ENCODE data around the gene HOXC10.

HOXC10 gene

DNA sequence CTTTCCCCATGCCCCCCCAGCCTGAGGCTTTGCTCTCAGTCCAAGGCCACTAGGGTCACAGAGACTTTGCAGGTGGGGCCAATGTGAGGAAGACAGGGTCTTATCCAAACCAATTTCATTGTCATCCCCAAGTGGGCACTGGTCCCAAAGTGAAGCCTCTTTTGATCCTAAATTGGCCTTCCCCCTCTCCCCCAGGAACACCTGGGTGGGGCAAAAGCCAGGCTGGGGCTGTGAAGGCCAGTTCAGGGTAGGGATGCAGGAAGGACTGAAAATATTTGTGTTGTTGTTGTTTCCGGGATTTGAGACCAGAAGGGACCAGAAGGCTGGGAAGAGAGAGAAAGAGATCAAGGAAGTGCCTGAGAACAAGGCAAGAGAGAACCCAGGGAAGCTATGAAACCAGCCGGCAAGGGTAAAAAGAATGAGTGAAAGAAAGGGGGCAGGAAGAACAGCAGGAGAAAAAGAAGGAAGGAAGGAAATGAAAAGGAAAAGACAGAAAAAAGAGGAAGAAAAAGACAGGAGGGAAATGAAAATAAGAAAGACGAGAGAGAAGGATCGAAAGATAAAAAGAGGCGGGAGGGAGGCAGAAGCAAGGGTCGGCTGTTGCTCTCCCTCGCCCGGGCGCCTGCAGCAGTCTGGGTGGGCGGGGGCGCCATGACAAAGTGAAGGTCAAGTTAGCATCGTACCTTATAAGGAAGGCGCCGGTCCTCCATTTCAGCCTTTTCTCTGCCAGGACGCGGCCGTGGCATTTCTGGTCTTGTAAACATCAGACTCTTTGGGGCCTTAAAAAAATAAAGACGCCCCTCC lies 19.5 kb upstream of the HOXC10 start:
- no peak for DNase-seq

DNA sequence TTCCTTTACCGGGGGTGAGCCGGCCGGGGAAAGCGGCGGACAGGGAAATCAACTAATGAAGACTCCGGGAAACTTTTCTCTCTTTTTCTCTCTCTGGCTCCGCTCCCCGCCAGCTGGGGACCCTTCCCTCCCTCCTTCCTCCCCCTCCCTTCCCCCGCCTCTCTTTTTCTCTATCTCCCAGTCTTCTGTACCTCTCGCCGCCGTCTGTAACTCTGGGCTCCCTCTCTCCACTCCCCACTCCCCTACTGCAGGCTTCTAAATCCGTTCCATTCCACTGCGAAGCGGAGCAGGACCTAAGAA lies 18.9 kb upstream of the HOXC10 start:
- DNase-seq: no peak

DNA sequence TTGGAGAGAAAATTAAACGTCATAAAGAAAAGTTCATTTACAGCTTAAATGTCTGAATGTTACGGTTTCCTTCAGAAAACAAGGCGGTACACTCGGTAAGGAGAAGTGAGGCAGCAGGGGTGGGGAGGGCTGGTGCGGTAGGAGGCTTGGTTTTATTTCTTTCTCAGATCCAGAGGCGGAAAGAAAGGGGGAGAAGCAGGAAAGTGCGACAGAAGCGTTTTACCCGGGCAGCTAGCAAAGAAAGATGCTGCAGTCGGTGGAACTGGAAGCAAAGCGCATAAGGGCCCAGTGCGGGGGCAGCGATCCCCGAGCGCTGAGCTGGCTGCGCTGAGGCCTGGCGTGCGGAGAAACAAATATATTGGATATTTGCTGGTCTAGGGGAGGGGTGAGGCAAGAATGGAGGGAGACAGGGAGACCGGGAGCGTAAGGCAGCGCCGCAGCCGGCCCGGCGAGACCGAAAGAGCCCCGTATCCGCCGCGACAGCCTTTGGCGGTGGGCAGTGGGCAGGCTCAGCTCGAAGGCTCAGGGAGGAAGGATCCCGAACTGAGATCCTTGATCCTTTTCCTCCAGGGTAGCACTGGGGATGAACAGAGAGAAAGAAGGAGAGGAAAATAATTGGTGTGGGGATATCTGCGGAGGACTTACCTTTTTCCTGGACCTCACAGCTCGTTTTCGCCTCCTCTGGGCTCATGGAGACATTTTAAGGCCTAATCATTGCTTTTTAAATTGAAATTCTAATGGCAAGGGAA lies 18.4 kb upstream of the HOXC10 start:
- DNase-seq: no peak

DNA sequence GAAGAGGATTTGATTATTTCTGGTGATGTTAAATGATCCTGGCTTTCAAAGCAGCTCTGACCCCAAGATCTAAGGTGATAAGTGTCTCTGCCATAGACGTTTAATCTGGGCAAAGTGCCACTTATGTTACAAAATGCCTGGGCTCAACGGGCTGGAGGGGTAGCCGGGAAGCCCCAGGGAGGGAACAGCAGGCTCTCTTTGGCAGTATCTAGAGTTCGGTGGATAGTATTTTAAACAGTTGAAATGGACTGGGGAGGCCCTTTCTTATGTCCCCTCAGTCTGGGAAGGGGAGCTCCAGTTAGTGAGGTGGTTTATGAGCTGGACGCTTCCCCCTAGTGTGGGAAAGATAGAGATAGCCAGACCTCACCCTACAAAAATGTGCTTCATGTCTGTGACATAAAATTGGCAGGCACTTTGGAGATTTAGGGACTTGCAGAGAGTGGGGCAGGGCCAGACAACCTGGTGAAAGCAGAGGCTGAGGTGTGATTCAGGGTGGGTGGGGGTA lies 17.5 kb upstream of the HOXC10 start:
- no peak for DNase-seq

DNA sequence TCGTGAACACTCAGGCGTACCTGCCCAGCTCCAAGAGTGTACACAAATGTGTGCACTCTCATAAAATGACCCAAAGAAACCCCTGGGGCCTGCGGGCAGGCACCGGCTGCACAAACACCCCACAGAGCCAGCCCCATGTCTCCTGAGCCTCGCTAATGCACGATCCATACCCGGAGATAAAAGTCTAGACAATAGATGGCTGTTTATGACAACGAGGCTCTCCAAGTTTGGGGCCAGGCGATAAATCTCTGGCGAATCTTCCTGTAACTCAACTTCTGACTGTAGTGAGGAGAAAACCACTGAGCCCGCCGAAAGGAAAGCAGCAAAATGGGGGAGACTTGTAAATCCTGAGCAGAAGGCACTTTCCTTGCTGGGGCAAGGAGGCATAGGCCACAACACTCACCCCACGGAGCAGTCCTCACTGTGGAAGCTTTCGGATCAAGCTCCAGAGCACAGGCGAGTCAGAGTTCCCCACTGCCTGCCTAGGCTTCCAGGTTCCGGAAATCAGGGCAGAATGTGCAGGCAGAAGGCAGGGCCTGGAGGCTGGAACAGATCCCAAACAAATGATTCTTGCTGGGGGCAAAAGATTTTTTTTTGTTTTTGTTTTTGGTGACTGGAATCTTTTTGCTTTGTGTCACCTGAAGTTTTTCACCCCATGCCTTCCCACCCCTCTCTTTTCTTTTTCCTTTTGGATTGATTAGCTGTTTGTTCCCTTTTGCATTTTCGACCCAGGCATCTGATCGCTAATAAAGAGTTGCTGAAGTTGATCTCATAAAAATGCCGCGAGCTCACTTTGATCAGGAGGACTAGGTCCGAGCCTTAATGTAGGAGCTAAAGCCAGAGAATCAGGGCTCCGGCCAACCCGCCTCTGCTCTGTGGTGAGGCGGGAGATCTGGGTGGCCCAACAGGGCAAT lies 16.5 kb upstream of the HOXC10 start:
- no peak for DNase-seq

DNA sequence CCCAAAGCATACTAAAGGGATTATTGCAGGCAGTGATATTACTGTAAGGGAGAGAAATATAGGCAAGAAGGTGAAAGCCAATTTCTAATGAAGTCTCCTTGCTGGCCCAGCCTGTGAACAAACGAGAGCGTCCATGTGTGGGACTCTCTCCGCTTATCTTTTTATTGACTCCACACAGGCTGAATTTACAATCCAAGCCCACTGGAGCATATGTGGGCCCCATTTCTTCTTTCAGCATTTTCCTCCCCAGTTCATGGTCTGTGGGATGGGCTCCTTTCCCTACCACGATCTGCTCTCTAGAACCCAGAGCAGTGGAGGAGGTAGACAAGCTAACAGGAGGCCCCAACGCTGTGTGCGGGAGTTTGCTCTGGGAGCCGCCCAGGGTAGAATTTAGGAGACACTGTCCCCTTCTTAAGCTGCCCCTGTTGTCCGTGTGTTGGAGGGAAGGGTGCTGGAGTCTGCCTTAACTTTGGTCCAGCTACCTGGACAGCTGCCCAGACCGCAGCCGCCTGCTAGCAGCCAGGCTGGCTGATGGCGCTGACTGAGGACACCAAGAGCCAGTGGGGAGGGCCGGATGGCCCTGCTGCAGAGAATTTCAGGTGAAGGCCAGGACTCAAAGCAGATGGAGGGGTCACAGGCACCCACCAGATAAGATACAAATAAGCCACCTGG lies 15.2 kb upstream of the HOXC10 start:
- DNase-seq: no peak

DNA sequence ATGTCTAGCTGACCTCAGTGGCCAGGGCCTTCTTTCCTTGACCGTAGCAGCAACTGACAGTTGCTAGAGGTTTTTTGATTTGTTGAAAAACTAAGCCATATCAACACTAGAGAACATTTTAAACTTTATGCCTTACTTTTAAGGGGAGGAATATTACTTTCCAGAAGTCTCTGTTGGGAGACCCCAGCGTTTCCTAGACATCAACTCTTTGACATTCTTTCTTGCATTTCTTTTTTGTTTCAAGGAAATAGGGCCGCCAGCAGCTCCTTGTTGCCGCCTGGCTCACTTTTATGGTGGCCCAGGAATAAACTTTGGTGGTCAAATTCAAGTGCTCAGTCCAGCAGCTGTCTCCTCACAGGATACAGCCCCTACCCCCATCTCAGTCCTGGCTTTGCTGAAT lies 14.5 kb upstream of the HOXC10 start:
- no peak for DNase-seq

DNA sequence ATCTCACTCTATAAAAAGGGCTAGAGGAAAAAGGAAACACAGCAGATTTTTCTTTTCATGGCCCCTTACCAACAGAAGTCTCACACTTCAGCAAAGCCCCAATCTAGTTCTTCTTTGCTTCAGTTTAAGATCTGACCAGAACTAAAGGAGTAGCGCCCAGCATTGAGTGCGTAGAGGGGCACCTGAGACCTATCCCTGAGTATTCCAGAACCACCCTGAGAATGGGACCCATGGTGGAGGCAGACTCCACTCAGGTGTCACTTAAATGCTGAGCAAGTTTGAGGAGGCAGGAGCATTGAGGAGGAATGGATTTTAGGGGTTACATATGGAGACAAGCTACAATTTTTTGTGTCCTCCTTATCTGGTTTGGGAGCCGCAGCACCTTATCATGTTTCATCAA lies 13.8 kb upstream of the HOXC10 start:
- DNase-seq: no peak

DNA sequence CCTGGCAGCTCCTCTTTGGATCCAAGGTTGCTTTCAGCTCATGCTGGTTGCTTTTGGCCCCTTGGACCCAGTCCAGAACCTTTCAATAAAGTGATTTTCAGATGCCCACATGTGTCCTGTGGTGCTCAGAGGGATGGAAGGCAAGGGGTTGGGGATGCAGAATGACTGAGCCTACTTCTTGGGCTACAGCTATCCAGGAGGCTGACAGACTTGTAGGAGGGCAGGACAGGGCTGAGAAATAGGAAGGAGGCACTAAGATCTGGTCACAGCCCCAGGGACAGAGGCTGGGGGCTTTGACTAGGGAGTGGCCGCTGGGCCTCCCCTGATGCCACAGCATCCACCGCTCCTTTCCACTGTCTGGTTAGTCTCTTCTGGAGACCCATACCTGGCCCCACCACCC lies 13.3 kb upstream of the HOXC10 start:
- DNase-seq: no peak

DNA sequence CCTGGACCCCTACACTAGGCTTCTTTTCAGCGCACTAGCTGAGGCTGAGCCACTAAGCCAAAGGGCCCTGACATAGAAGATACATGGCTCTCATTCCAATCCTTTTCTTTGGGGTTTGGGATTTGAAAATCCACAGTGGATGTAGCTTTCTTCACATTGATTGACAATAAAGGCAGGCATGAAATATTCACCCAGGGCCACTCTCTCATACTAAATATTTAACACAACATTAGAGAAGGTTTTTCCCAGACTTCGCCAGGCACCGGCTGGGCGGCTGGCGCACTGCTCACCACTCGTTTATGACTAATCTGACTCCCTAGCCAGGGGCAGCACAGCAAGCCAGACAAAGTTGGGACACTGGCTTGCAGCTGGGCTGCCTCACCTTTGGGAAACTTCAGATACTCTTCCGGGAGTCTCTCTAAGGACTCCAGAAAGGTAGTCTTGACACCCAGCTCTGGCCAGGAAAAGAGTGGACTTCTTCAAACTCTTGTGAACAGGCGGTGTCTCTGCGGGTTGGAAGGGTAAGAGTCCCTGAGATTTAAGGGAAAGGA lies 12.7 kb upstream of the HOXC10 start:
- no peak for DNase-seq

DNA sequence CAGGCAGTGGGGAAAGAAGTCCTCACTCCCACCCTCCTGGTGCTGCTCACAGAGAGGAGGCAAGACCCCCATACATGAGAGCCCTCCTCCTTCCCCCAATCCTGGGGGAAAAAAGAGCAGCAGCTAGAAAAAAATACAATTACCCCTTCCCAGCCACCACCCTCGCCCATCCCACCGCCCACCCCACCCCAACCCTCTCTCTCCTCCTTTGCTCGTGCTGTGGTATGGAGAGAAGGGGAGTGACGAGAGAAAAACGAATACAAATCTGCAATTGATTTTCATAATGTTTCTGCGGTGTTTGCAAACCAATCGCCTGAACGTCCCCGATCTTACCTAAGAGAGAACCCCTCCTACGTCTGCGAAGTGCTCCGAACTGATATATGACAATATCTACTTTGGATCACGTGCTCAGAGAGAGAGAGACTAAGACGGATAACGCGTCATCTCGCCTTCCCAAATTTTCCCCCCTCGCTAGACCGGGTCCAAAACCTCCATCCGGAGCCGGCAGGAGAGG lies 12.2 kb upstream of the HOXC10 start, which contains the start of gene HOXC11:
HOXC11 (plus strand) TSS at position 405 of the 514 bp plus-strand sequence. CDS start 116 bp downstream, outside the sequence.
- no peak for DNase-seq

DNA sequence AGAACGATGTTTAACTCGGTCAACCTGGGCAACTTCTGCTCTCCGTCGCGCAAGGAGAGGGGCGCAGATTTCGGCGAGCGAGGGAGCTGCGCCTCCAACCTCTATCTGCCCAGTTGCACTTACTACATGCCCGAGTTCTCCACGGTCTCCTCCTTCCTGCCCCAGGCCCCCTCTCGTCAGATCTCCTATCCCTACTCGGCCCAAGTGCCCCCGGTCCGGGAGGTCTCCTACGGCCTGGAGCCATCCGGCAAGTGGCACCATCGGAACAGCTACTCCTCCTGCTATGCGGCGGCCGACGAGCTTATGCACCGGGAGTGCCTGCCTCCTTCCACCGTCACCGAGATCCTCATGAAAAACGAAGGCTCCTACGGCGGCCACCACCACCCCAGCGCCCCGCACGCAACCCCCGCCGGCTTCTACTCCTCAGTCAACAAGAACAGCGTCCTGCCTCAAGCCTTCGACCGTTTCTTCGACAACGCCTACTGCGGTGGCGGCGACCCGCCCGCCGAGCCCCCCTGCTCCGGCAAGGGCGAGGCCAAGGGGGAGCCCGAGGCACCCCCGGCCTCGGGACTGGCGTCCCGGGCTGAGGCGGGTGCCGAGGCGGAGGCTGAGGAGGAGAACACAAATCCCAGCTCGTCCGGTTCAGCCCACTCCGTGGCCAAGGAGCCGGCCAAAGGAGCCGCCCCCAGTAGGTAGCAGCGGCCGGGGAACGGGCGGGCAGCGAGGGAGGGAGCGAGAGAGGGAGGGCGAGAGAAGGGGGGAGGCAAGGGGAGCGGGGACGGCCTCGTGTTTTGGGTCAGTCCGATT lies 11.5 kb upstream of the HOXC10 start:
- DNase-seq: no peak

DNA sequence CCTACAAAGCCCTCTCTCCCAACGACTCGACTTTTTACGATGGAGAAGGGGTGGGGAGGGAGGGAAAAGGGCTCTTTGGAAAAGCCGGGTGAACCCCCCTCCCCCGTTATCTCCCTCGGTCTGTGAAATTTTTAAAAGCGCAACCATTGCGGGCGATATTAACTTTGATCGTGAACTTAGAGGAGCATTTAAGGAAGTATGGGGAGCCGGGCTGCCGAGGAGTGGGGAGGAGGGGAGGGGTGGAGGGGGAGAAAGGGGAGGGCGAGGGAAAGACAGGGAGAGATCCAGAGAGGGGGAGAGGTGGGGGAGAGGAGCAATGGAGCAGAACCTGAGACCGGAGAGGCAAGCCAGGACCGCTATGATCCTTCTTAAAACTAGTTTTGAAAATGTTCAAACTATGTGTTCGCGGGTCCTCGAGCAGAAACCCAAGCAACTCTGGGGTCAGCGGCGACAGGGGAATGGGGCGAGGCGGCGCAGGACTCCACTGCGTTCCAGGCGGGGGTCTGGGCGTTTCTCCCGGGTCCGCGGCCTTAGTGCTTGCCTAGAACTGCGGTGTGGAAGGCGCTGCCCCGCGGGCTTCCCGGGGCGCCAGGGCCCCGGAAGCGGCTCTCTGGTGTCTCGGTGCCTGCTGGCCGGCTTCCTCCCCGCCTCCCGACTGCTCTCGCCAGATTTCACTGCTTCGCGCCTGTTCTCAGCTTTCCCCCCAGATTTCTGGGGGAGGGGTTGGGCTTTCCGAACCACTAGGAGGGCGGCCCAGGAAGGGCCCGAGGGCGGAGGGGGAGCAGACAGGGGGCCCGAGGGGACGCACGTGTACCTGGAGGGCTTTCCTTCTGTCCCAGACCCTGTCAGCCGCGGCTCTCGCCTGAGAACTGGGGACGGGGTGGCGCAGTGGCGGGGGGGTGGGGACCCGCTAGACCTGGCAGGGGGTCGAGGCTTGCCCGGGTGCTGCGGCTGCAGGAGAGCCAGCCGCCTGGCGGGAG lies 10.6 kb upstream of the HOXC10 start, which contains the start of gene HOTAIR:
HOTAIR (minus strand) TSS at position 871 of the 980 bp plus-strand sequence.
- DNase-seq: peak; percentile 44

DNA sequence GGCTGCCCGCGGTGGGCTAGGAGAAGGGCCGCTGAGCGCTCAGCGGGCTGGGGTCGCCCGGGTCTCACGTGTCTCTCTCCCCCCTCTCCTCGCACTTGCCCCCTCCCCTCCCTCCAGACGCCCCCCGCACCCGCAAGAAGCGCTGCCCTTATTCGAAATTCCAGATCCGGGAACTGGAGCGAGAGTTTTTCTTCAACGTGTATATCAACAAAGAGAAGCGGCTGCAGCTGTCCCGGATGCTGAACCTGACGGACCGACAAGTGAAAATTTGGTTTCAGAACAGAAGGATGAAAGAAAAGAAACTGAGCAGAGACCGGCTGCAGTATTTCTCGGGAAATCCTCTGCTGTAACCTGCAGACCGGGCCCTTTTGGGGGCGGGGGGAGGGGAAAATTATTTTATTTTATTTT lies 9.9 kb upstream of the HOXC10 start:
- DNase-seq: no peak

DNA sequence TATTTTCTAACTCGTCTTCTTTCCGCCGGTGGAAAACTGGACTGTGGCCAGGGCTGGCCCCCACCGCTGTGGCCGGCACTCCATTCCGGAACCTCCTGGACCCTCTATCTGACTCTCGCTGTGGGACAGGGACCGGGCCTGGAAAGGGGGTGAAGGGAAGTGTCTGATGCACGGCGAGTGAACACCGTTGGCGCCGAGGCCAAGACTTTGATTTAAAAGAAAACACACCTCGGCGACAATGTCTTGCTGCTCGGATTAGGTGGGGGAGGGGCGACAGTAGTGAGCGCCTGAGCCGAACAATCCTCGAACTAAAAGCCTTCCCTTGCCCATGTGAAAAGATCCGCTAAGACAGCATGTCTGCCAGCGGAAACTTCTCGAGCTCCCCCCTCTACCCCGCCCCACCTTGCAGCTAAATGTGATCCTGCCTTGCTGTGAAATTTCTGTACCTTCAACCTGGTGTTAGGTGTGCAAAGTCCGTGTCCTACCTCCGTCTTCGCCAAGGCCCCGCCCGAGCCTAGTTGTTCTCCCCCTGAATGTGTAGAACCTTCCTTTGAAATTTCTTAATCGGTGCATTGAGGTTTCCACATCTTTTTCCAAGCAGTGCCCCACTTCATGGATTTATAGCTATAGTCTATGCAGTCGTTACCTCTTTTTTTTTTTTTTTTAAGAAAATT lies 9.3 kb upstream of the HOXC10 start:
- DNase-seq: no peak

DNA sequence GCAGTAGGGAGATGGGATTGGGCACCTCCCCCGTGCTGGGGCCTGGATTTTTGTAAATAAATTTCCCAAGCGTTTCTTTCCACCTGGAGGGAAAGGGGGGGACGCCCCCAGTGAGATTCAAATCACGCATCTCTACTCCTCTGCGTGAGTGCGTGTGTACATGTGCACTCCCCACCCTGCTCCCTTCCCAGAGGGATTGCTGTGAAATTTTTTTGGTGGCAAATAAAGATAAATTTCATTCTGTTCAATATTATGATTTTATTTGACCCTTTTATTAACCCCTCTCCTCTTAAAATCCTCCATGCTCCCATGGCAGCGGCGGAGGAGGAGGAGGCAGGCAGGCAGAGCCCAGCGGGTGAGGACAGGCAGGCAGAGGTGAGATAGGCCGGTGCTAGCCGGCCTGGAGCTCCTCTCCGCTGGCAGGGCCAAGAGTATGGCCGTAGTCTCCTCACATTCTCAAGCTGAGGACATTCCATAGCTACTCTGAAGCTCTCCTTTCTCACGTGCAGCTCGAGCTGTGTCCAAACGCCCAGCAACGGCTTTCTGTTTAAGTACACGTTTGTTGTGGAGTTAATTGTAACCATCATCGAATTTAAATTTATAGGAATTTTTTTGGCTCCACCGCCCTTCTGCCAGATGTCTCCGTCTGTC lies 8.6 kb upstream of the HOXC10 start:
- no peak for DNase-seq

DNA sequence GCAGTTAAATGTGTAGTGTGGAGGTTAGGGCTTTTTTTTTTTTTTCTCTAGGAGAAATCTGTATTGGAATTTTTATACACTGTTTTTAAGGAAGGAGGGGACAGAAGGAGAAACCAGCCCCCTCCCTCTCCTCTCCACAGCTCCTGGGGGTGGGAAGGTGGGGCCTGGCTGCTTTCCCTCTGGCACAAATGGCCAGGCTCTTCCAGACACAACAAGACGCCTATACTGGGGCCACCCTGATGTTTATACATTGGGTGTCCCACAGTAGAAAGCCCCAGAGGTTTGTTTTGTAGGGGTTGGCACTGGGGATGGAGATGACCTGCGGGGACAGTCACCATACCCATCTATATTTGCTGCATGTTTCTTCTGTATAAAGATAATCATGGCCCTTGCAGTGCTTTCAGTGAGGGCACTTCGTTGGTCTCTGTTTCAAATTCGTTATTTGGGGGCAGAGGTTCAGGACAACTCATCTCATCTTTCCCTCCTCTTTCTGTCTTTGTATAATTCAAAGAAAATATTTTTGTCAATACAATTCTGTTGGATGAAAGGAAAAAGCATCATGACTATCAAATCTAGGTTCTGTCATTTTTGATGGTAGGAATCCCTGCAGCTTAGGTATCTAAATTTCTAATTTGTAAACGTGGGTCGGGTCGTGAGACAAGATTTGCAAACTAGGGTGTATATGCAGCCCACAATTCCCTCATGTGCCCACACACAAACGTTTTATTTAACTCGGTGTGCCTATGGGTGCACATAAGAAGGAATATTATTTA lies 7.9 kb upstream of the HOXC10 start:
- DNase-seq: no peak

All from CD4-positive, alpha-beta T cell treated with Interleukin-6 for 4 hours (primary cell).